Measurements from ENCODE around the gene SRGAP3. TPM values are rescaled to one million over a fixed set of nuclear protein-coding genes. Genes with fewer than 3 reads are reported as not detected.

Gene SRGAP3
- total RNA-seq, 2 experiments from 2014 or later, result 2.8 to 3.2 TPM

GRCh38 chr3:9030034-9030433 is 219.4 kb downstream of the SRGAP3 start:
- intact Hi-C loops (cut with DNase I, micrococcal nuclease), result no loop called here
- no peaks in the 10 kb centered on the region for H3K9me3 ChIP-seq (ENCODE audit: control insufficient read depth in 1 of 2, insufficient read depth in 1 of 2, low read length in 2 of 2)
- Mint-ChIP-seq H3K36me3 (ENCODE audit: low read depth) (no peaks in the 10 kb centered on the region), H3K9me3 (no peaks in the 10 kb centered on the region), H3K4me3 (no peak overlapping the region), H3K4me1 (ENCODE audit: low read depth) (no peaks in the 10 kb centered on the region), H3K27ac (no peak overlapping the region), H3K27me3 (no peaks in the 10 kb centered on the region)
- no peak overlapping the region for H3K27ac ChIP-seq (ENCODE audit: low read depth in 1 of 2, low read length in 2 of 2)
- POLR2A ChIA-PET, result no interaction called here
- ATAC-seq (ENCODE audit: poor library complexity) (no peak), DNase-seq (no peak)
- H3K36me3 ChIP-seq (ENCODE audit: insufficient read depth, low read length), result no peaks in the 10 kb centered on the region
- no peak for TF ChIP-seq CTCF (IDR thresholded peaks at IDR 0.05)
- H3K27me3 ChIP-seq (ENCODE audit: control insufficient read depth in 1 of 2, insufficient read depth in 2 of 2, low read length in 2 of 2), result no peaks in the 10 kb centered on the region
- no peak overlapping the region for H3K4me3 ChIP-seq (ENCODE audit: low read length)
- no peaks in the 10 kb centered on the region for H3K4me1 ChIP-seq (ENCODE audit: insufficient read depth, low read length)
- CTCF ChIA-PET, result no interaction called here

GRCh38 chr3:9028134-9028533 is 221.3 kb downstream of the SRGAP3 start:
- Mint-ChIP-seq H3K36me3 (ENCODE audit: low read depth) (no peaks in the 10 kb centered on the region), H3K27me3 (no peaks in the 10 kb centered on the region), H3K27ac (no peak overlapping the region), H3K4me1 (ENCODE audit: low read depth) (no peaks in the 10 kb centered on the region), H3K4me3 (no peak overlapping the region), H3K9me3 (no peaks in the 10 kb centered on the region)
- no peak for DNase-seq
- intact Hi-C loops (cut with DNase I, micrococcal nuclease), result no loop called here
- H3K9me3 ChIP-seq (ENCODE audit: control insufficient read depth in 1 of 2, insufficient read depth in 1 of 2, low read length in 2 of 2), result no peaks in the 10 kb centered on the region
- no peak overlapping the region for H3K27ac ChIP-seq (ENCODE audit: low read depth in 1 of 2, low read length in 2 of 2)
- H3K4me1 ChIP-seq (ENCODE audit: insufficient read depth, low read length), result no peaks in the 10 kb centered on the region
- no peak overlapping the region for H3K4me3 ChIP-seq (ENCODE audit: low read length)
- H3K27me3 ChIP-seq (ENCODE audit: control insufficient read depth in 1 of 2, insufficient read depth in 2 of 2, low read length in 2 of 2), result no peaks in the 10 kb centered on the region
- H3K36me3 ChIP-seq (ENCODE audit: insufficient read depth, low read length), result no peaks in the 10 kb centered on the region
- no peak for ATAC-seq (ENCODE audit: poor library complexity)
- POLR2A ChIA-PET, result no interaction called here
- CTCF ChIA-PET, result interaction anchor here (0.6 kb wide), 1 partner anchor 40 kb away, joined by 3 read pairs; no protein-coding TSS in a partner anchor
- no peak for TF ChIP-seq CTCF (IDR thresholded peaks at IDR 0.05)

GRCh38 chr3:9026320-9027045 is 223.0 kb downstream of the SRGAP3 start:
- H3K9me3 ChIP-seq (ENCODE audit: control insufficient read depth in 1 of 2, insufficient read depth in 1 of 2, low read length in 2 of 2), result no peaks in the 10 kb centered on the region
- H3K4me1 Mint-ChIP-seq (ENCODE audit: low read depth), result no peaks in the 10 kb centered on the region
- H3K27me3 ChIP-seq (ENCODE audit: control insufficient read depth in 1 of 2, insufficient read depth in 2 of 2, low read length in 2 of 2), result no peaks in the 10 kb centered on the region
- H3K4me3 ChIP-seq (ENCODE audit: low read length), result no peak overlapping the region
- H3K36me3 Mint-ChIP-seq (ENCODE audit: low read depth), result no peaks in the 10 kb centered on the region
- no peaks in the 10 kb centered on the region for H3K27me3 Mint-ChIP-seq
- no peak for DNase-seq
- H3K4me1 ChIP-seq (ENCODE audit: insufficient read depth, low read length), result no peaks in the 10 kb centered on the region
- H3K36me3 ChIP-seq (ENCODE audit: insufficient read depth, low read length), result no peaks in the 10 kb centered on the region
- no peak overlapping the region for H3K27ac ChIP-seq (ENCODE audit: low read depth in 1 of 2, low read length in 2 of 2)
- POLR2A ChIA-PET, result no interaction called here
- CTCF ChIA-PET, result no interaction called here
- no peak overlapping the region for H3K4me3 Mint-ChIP-seq
- H3K9me3 Mint-ChIP-seq, result no peaks in the 10 kb centered on the region
- no peak overlapping the region for H3K27ac Mint-ChIP-seq
- ATAC-seq (ENCODE audit: poor library complexity), result no peak
- intact Hi-C loops (cut with DNase I, micrococcal nuclease), result no loop called here
- no peak for TF ChIP-seq CTCF (IDR thresholded peaks at IDR 0.05)
